GM20431 (cell line): ENCODE measurements around the gene SUPT5H.
"Not testable (repeated sequence)": the region's sequence is repeated elsewhere in the genome, so short reads cannot be mapped to it uniquely, and the experiment has no call there.

Source experiments
- in situ Hi-C: fragments of 300-500 bp; cut with MseI, MboI; formaldehyde crosslinking; loops from one replicate; pipeline ENCODE4 v1.15.0; 2020; ENCODE audit warnings: low sequenced_read_pairs; ENCODE audit not compliant: unreplicated experiment

Gene SUPT5H

DNA sequence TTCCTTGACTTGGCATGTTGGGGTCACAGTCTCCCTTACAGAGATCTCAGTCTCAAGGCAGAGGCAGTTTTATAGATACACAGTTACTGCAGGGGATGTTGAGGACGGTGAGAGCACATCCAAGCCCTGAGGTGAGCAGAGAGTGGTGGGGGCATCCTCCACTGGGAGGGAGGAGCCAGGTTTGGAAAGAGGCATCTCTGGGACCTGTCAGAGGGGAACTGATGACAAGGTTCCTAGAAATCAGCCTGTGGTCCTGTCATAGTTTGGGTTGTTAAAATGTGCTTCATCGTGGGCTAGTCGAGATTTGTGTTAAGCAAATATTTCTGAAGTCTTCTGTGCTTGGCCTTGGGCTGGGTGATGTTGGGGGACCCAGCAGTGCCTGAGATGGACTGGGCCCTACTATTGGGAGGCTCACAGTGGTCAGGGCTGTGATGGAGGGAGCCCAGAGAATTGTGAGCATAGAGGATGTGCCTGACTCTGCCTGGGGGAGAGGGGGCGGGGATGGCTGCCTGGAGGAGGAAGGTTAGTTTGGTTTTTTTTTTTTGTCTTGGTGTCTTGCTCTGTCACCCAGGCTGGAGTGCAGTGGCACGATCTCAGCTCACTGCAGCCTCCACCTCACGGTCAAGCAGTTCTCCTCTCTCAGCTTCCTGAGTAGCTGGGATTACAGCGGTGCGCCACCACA is 3.9 kb downstream of the SUPT5H start:
- in situ Hi-C loops: loop anchor here (10.0 kb wide), 1 partner anchor 86 kb away; the partner anchor contains the start of gene EID2B

DNA sequence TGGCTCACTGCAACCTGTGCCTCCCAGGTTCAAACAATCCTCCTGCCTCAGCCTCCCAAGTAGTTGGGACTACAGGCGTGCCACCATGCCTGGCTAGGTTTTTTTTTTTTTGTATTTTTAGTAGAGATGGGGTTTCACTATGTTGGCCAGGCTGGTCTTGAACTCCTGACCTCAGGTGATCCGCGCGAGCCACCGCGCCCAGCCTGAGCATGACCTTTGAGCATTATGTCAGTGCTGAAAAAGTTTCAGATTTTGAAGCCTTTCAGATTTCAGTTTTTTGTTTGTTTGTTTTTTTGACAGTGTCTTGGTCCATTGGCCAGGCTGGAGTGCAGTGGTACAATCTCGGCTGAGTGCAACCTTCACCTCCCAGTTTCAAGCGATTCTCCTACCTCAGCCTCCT is 5.9 kb downstream of the SUPT5H start:
- in situ Hi-C loops: not testable (repeated sequence)

DNA sequence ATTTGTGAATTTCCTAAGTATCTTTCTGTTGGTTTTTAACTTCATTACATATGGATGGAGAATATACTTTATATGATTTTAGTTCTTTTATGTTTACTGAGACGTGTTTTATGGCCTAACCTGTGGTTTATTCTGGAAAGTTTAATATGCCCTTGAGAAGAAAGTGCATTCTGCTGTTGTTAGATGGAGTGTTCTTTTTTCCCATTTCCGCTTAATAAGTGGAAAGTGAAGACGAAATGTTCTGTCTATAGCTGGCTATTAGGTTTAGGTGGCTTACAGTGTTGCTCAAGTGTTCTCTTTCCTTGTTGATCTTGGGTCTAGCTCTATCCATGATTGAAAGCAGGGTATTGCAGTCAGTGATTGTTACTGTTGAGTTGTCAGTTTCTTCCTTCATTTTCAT is 18.0 kb downstream of the SUPT5H start:
- in situ Hi-C loops: no loop called here

DNA sequence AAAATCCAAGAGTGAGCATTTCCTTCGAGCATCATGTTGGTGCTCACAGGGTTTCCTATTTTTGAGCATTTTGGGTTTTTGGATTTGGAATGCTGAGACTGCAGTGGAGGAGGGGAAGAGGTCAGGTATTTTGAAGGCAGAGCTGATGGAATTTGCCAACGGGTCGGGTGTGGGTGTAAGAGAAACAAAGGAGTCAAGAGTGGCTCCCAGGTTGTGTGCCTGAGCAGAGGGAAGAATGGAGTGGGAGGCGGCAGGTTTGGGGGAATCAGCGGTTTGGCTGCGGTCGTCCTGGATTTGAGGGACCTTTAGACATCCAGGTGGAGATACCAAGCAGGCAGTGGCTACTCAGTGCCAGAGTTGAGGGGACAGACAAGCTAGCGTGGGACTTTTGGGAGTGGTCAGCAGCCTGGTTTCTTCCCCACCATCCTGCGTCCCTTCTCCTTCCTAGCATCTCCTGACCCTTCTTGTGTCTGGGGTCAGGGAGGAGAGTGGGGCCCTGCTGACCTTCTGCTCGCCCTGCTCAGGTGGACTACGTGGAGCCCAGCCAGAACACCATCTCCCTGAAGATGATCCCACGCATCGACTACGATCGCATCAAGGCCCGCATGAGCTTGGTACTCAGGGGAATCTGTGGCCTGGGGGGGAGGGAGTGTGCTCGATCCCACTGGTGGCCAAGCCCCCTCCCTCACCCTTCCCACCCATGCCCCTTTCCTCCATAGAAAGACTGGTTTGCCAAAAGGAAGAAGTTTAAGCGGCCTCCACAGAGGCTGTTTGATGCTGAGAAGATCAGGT is 20.8 kb downstream of the SUPT5H start:
- in situ Hi-C loops: no loop called here

DNA sequence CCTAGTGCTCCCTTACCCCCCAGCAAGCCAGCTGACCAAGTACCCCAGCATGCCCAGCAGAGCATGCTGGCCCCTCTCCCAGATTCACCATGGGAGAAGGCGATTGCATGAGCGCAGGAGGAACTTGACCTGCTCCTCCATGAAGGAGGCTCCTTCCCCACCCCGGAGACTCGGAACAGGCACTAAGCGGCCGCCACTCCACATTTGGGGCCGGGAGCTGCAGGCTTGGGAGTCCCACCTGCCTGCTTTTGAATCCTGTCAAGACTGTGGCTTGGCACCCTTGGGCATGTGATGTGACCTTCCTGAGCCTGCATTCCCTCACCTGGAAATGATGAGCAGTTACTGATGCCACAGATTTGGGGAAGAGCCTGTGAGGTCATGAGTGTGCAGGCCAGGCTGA is 22.6 kb downstream of the SUPT5H start:
- in situ Hi-C loops: no loop called here

DNA sequence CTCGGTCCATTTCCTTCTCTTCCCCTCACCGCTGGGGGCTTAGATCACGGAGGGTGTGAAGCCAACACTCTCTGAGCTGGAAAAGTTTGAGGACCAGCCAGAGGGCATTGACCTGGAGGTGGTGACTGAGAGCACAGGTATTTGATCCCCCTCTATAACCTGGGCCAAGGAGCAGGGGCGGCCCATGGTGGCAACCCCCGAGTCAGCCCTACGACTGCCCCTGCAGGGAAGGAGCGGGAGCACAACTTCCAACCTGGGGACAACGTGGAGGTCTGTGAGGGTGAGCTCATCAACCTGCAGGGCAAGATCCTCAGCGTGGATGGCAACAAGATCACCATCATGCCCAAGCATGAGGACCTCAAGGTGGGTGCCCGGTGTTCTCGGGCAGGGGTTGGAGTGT is 23.7 kb downstream of the SUPT5H start:
- in situ Hi-C loops: no loop called here

DNA sequence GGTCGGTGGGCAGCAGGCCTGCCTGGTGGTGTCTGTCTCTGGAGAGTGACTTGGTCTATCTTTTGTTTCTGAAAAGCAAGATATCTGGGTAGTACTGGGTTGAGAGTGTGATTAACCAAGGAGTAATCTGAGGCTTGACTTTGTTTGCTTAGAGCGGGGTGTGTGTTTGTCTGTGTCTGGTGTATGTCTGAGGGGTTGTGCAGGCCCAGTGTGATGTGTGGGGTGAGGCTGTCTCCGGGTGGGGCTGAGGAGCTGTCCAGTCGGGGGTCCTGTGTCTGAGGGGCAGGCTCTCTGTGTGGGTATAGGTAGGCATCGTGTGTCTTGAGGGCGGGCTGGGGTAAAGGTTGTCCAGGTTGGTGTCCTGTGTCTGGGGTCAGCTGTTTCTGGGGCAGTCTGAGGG is 24.2 kb downstream of the SUPT5H start:
- in situ Hi-C loops: no loop called here

DNA sequence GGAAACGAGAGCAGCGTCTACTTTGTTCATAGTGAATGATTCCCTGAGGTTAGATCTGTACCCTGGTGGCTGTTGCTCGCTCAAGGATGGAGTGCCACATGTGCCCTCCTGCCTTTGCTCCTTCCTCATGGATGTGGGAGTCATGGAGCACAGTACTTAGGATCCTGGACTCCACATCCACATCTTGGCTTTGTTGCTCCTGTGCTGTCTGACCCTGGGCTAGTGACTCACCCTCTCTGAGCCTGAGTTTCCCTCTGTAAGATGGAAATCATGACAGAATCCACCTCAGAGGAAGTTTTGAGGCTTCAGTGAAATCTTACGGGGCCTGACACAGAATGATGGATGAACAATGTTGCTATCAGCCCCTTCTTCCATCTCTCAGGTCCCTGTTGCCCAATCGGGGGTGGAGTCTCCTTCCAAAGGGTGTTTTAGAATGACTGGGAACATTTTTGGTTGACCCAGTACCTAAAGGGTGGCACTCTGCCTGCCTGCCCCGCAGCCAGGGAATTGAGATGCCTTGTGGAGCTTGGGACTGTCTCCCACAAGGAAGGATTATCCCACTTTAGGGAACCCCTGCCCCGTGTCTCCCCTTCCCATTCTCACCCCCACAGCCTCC is 25.4 kb downstream of the SUPT5H start:
- in situ Hi-C loops: no loop called here

DNA sequence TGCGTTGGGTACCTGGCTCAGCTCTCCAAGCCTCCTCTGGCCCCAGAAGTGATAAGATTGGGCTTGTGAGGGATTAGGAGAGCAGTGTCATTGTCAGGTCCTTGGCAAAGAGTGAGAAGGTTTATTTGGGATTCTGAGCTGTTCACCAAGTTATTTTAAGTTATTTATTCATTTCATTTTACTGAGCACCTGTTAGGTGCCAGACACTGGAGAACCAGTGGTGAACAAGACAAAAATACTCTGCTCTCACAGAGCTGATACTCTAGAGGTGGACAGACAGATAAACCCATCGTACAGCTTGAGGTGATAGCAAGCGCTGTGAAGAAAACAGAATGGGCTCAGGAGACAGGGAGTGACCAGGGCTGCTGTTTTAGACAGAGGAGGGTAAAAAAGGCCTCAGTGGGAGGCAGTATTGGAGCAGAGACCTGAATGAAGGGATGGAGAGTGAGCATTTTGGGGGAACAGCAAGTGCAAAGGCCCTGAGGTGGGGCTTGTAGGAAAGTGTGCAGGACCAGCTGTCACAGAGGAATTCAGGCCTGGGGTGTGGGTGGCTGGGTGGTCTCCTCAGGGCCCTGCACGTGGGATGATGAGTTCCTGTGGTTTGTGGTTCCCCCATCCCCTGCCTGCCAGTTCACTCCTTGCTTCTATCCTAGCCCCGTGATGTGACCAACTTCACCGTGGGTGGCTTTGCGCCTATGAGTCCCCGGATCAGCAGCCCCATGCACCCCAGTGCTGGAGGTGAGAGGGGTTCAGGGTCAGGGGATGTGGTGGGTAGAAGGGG is 26.6 kb downstream of the SUPT5H start:
- in situ Hi-C loops: no loop called here

DNA sequence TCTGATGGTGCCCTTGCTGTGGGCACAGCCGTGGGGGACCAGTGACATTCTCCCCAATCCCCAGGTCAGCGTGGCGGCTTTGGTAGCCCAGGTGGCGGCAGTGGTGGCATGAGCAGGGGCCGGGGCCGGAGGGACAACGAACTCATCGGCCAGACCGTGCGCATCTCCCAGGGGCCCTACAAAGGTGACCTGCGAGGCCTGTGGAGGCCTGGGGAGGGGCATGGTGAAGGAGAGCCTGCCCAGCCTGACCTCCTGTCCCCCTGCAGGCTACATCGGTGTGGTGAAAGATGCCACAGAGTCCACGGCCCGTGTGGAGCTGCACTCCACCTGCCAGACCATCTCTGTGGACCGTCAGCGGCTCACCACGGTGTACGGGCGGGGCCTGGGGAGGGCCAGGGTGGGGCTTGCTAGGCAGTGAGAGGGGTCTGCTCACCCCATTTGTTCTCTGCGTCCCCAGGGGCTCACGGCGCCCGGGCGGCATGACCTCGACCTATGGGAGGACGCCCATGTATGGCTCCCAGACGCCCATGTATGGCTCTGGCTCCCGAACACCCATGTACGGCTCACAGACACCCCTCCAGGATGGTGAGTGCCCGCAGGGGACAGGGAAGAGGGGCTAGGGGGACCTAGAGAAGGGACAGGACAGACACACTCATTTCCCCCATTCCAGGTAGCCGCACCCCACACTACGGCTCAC is 27.5 kb downstream of the SUPT5H start:
- in situ Hi-C loops: no loop called here

DNA sequence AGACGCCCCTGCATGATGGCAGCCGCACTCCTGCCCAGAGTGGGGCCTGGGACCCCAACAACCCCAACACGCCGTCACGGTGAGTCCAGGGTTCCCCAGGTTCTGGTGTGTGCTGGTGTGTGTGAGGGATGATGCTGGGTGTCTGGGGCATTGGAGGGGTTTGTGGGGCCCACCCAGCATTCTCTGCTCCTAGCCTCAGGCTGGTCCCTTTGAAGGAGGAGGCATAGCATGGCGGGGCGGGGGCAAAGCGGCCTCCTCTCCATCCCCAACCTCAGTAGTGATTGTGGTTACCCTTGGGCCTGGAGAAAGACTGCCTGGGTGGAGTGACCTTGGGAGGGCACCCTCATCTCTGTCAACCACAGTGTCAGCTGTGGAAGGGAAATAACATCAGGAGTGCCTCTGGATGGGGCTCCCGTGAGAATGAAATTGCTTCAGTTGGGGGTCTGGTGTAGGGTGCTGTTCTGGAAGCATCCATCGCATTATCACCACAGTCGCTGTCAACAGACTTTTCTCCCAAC is 28.1 kb downstream of the SUPT5H start:
- in situ Hi-C loops: no loop called here

DNA sequence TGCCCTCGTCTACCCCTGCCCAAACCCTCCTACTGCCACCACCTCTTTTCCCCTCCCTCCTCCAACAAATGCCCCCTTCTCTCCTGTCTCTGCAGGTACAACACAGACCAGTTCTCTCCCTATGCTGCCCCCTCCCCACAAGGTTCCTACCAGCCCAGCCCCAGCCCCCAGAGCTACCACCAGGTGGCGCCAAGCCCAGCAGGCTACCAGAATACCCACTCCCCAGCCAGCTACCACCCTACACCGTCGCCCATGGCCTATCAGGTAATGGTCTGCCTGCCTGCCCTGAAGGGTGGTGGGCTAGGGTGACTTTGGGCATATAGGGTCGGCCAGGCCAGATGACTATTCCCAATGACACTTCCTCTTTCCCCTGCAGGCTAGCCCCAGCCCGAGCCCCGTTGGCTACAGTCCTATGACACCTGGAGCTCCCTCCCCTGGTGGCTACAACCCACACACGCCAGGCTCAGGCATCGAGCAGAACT is 28.8 kb downstream of the SUPT5H start:
- in situ Hi-C loops: no loop called here

DNA sequence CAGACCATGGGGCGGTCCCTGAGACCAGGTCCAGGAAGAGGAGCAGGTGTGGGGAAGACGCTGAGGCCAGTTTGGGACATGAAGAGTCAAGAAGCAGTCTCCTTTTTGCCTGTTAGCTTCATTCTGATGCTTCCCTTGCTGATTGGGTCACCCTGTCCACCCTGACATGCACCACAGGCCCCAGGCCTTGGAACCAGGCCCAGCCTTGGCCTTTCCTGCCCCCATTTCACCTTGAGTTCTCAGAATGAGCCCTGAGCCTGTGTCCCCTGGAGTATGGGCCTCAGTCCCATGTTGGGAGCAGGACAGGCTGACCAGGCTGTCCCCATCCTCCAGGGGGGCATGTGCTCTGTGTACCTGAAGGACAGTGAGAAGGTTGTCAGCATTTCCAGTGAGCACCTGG is 30.4 kb downstream of the SUPT5H start:
- in situ Hi-C loops: no loop called here

DNA sequence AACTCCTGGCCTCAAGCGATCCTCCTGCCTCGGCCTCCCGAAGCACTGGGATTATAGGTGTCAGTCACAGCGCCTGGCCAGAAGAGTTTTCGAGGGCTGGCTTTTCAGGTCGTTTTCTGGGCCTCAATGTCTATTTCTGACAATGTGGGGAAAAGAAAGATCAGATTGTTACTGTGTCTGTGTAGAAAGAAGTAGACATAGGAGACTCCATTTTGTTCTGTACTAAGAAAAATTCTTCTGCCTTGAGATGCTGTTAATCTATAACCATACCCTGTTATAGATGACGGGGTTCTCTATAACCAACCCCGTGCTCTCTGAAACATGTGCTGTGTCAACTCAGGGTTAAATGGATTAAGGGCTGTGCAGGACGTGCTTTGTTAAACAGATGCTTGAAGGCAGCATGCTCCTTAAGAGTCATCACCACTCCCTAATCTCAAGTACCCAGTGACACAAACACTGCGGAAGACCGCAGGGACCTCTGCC is 34.0 kb downstream of the SUPT5H start:
- in situ Hi-C loops: not testable (repeated sequence)

DNA sequence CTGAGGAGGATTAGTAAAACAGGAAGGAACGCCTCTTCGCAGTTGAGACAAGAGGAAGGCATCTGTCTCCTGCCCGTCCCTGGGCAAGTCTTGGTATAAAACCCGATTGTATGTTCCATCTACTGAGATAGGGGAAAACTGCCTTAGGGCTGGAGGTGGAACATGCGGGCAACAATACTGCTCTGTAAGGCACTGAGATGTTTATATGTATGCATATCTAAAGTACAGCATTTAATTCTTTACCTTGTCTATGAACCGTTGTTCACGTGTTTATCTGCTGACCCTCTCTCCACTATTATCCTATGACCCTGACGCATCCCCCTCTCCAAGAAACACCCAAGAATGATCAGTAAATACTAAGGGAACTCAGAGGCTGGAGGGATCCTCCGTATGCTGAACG is 34.5 kb downstream of the SUPT5H start:
- in situ Hi-C loops: no loop called here

DNA sequence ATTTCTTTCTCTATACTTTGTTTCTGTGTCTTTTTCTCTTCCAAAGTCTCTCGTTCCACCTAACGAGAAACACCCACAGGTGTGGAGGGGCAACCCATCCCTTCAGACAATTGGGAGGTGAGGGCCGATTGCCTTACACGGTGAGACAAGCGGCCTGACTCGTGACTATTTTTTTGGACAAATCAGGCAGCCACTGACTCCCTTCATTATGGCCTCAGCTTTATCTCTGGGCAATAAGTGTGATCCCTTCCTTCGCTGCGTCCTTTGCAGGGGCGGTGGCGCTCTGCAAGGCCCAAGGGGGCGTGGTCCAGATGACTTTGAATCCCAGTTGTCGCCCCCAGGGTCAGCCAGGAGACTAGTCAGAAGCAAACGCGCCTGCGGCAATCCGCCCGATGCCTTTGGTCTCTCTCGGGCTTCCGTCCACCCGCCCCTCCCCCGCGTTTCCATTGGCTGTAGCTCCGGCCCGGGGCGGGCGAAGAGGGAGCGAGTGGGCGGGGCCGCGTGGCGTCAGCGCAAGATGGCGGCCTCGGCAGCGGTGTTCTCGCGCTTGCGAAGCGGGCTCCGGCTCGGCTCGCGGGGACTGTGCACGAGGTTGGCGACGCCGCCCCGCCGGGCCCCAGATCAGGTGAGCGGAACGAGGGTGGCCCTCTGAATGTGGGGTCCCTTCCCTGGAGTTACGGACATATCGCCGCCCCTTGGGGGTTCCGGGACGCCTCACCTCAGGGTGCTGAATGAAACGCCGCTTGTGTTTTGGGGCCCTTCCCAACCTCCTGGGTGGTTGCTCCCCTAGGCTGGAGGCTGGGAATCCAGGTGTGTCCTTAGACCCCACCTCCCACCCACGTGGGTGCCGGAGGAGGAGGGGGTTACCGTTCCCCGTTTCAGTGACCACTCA is 35.2 kb downstream of the SUPT5H start, which contains the start of gene TIMM50:
Gene TIMM50, plus strand, starts transcription at position 502 of the 892 bp plus-strand sequence. Its CDS starts 16 bp downstream, at position 518.
- in situ Hi-C loops: no loop called here

DNA sequence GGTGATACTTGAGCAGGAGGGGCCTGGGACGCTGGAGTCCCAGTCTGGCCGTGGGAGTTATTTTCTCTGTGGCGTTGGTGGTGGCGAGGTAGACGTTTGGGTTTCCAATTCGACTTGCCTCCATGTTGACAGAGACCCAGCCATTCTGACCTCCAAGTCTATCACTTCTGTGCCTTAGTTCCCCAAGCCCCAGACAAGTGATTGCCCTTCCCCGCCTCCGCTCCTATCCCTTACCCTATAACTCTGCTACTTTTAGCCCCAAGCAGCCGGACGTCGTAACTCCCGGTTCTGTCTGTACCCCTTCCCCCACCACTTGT is 35.8 kb downstream of the SUPT5H start:
- in situ Hi-C loops: no loop called here

DNA sequence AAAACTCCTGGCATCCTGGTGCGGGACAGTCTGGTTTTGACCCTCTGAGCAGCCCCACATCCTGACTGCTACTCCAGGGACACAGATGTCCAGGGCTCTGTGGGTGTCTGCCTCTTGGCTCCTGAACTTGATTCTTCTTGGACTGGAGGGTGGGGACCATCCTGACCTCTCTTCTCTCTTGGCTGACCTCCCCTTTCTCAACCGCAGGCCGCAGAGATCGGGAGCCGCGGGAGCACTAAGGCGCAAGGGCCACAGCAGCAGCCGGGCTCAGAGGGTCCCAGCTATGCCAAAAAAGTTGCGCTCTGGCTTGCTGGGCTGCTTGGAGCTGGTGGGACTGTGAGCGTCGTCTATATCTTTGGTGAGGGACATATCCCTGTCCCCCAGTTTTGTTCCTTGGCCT is 36.3 kb downstream of the SUPT5H start:
- in situ Hi-C loops: no loop called here
